ENCODE results near the gene PRXL2B. TPM values are rescaled to one million over a fixed set of nuclear protein-coding genes. Genes with fewer than 3 reads are reported as not detected.

PRXL2B gene
- total RNA-seq, 1 experiment from 2014 or later: 32.2 TPM

DNA sequence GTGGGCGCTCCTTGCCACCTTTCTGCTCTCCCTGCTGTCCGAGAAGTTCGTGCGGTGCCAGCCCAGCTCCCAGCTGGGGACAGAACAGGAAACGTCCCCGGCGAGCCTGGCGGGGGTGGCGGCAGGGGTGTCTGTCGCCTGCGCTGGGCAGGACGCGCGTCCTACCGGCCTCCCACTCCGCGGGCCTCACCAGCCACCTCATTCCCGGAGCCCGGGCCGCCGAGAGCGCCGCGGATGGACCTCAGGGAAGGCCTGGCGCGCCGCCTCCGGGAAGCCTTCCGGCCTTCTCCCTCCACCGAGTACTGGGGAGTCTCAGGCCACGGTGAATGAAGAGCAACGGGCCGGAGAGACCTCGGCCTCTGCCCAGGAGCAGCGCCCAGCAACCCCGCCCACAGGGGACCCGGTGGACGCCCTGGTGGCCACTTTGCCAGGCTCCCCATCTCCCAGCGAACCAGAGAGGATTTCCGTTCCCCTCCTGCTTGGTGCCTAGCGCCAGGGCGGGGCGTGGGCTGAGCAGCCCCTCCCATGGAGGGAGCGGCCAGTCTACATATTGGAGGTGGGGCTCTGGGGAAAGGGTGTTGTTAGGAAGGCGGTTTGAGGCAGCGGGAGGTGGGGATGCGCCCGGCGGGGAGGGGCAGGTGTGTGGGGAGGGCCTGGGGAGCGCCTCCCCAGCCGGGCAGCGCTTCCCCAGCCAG is 39.9 kb upstream of the PRXL2B start:
- ChIA-PET POLR2A (interaction anchor here (0.8 to 1.6 kb wide), 8 partner anchors 12 to 135 kb away, joined by 3 to 13 read pairs (median 4); partner anchors contain the start of genes PANK4 and PEX10), RAD21 (ENCODE audit: low non-redundant PET in 1 of 2, low total read pairs in 2 of 2, uncharacterized antibody in 2 of 2, unreplicated experiment in 2 of 2) (interaction anchor here (0.6 to 1.3 kb wide), 6 partner anchors 20 to 352 kb away, joined by 3 to 5 read pairs (median 4); partner anchors contain the start of genes FAAP20 (in 1 of the 2), PANK4 (in 1 of the 2) and PRXL2B (in 1 of the 2)), CTCF (interaction anchor here (0.9 to 2.4 kb wide), 9 partner anchors 12 to 351 kb away, joined by 3 to 13 read pairs (median 6); partner anchors contain the start of genes FAAP20, PANK4, PEX10 and PRXL2B)
- H3K9ac ChIP-seq (ENCODE audit: low read length): peak overlapping the region; percentile 82
- BruUV-seq (replicated peaks): TSS peak; percentile 80
- DNase-seq (ENCODE audit: low read depth, low spot score): peak; percentile 85
- intact Hi-C loops (cut with micrococcal nuclease): loop anchor here (2.0 kb wide), 1 partner anchor 96 kb away; no protein-coding TSS in a partner anchor
- H3K4me1 ChIP-seq (ENCODE audit: control insufficient read depth in 1 of 2, insufficient read depth in 2 of 2, low read length in 2 of 2): peaks cover 24 to 46% of the 10 kb centered on the region in 2 experiments
- no peaks in the 10 kb centered on the region for H3K9me3 ChIP-seq (ENCODE audit: control insufficient read depth in 1 of 2, insufficient read depth in 1 of 2, low read depth in 1 of 2, low read length in 2 of 2)
- H3K9me2 ChIP-seq (ENCODE audit: insufficient read depth): no peaks in the 10 kb centered on the region
- peak overlapping the region; percentile 93 for H3K27ac ChIP-seq (ENCODE audit: low read depth, low read length)
- peak overlapping the region; percentile 97 for H3K4me2 ChIP-seq (ENCODE audit: low read length)
- no peaks in the 10 kb centered on the region for H3K27me3 ChIP-seq (ENCODE audit: insufficient read depth, low read length)
- no peaks in the 10 kb centered on the region for H3K79me2 ChIP-seq (ENCODE audit: insufficient read depth, low read length)
- peak; percentile 76 for ATAC-seq
- peak overlapping the region; percentile 66 to 70 for H3K4me3 ChIP-seq (replicated peaks in 1 of 2; ENCODE audit: low read depth in 1 of 2, low read length in 2 of 2)
- no peaks in the 10 kb centered on the region for H4K20me1 ChIP-seq (ENCODE audit: insufficient read depth)
- TF ChIP-seq EGR1 (IDR thresholded peaks at IDR 0.05; ENCODE audit: low read depth) (no peak), POLR2A (IDR thresholded peaks at IDR 0.05; ENCODE audit: borderline replicate concordance, extremely low read depth, insufficient read depth, insufficient read length) (no peak), POLR2AphosphoS5 (IDR thresholded peaks at IDR 0.05; ENCODE audit: low read depth, low read length) (peak; percentile 33; the same call in 1 of the 2 replicates), YY1 (IDR thresholded peaks at IDR 0.05; ENCODE audit: extremely low read depth, insufficient replicate concordance, low read depth, low read length) (peak; percentile 46), ZFX (IDR thresholded peaks at IDR 0.05) (peak; percentile 53; the same call in 1 of the 2 replicates)
- TF ChIP-seq, protein P1, sequence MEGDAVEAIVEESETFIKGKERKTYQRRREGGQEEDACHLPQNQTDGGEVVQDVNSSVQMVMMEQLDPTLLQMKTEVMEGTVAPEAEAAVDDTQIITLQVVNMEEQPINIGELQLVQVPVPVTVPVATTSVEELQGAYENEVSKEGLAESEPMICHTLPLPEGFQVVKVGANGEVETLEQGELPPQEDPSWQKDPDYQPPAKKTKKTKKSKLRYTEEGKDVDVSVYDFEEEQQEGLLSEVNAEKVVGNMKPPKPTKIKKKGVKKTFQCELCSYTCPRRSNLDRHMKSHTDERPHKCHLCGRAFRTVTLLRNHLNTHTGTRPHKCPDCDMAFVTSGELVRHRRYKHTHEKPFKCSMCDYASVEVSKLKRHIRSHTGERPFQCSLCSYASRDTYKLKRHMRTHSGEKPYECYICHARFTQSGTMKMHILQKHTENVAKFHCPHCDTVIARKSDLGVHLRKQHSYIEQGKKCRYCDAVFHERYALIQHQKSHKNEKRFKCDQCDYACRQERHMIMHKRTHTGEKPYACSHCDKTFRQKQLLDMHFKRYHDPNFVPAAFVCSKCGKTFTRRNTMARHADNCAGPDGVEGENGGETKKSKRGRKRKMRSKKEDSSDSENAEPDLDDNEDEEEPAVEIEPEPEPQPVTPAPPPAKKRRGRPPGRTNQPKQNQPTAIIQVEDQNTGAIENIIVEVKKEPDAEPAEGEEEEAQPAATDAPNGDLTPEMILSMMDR (IDR thresholded peaks at IDR 0.05 in 2 of 3, conservative IDR thresholded peaks at IDR 0.05 in 1 of 3; ENCODE audit: borderline replicate concordance in 1 of 3, insufficient read depth in 1 of 3, low read depth in 2 of 3, low read length in 2 of 3): peak in 1 of 3 experiments; percentile 22; a peak in 1 of 6 replicates
- no peak overlapping the region for H2AFZ ChIP-seq (ENCODE audit: low read depth, low read length, poor library complexity, severe bottlenecking)
- no peaks in the 10 kb centered on the region for H3K36me3 ChIP-seq (ENCODE audit: control insufficient read depth in 1 of 2, insufficient read depth in 2 of 2, low read length in 2 of 2)

All from HCT116 (cell line).